ENCODE results near the gene MLYCD. TPM values are rescaled to one million over a fixed set of nuclear protein-coding genes. Genes with fewer than 3 reads are reported as not detected.
"Not testable (repeated sequence)": the region's sequence is repeated elsewhere in the genome, so short reads cannot be mapped to it uniquely, and the experiment has no call there.

The MLYCD gene
- total RNA-seq, 2 experiments from 2014 or later = 2.0 to 2.3 TPM

- intact Hi-C loops (cut with micrococcal nuclease) = no loop called here
- H3K27ac Mint-ChIP-seq = no peak overlapping the region
- DNase-seq = no peak
- no peaks in the 10 kb centered on the region for H3K36me3 Mint-ChIP-seq (ENCODE audit: low read depth)
- CTCF ChIA-PET = no interaction called here
- H3K4me1 Mint-ChIP-seq (ENCODE audit: low read depth) = peaks cover 6% of the 10 kb centered on the region
- H3K9me3 Mint-ChIP-seq = no peaks in the 10 kb centered on the region
- no peaks in the 10 kb centered on the region for H3K27me3 Mint-ChIP-seq (ENCODE audit: low read depth)
- H3K4me3 Mint-ChIP-seq = no peak overlapping the region
Measured at GRCh38 chr16:83939266-83939855, 40.4 kb downstream of the MLYCD start.

GRCh38 chr16:83940119-83940518 lies 41.2 kb downstream of the MLYCD start:
- H3K4me3 Mint-ChIP-seq = no peak overlapping the region
- H3K27me3 Mint-ChIP-seq (ENCODE audit: low read depth) = no peaks in the 10 kb centered on the region
- no peaks in the 10 kb centered on the region for H3K36me3 Mint-ChIP-seq (ENCODE audit: low read depth)
- H3K4me1 Mint-ChIP-seq (ENCODE audit: low read depth) = peaks cover 6% of the 10 kb centered on the region
- intact Hi-C loops (cut with micrococcal nuclease) = no loop called here
- H3K27ac Mint-ChIP-seq = no peak overlapping the region
- CTCF ChIA-PET = no interaction called here
- DNase-seq = no peak
- H3K9me3 Mint-ChIP-seq = no peaks in the 10 kb centered on the region

- no peaks in the 10 kb centered on the region for H3K36me3 Mint-ChIP-seq (ENCODE audit: low read depth)
- H3K4me3 Mint-ChIP-seq = no peak overlapping the region
- H3K9me3 Mint-ChIP-seq = no peaks in the 10 kb centered on the region
- H3K27ac Mint-ChIP-seq = no peak overlapping the region
- CTCF ChIA-PET = no interaction called here
- no peak for DNase-seq
- intact Hi-C loops (cut with micrococcal nuclease) = no loop called here
- no peaks in the 10 kb centered on the region for H3K27me3 Mint-ChIP-seq (ENCODE audit: low read depth)
- peaks cover 6% of the 10 kb centered on the region for H3K4me1 Mint-ChIP-seq (ENCODE audit: low read depth)
Measured at GRCh38 chr16:83940630-83941378, 41.9 kb downstream of the MLYCD start.

GRCh38 chr16:83941546-83941945 lies 42.6 kb downstream of the MLYCD start:
- intact Hi-C loops (cut with micrococcal nuclease); H3K4me1 Mint-ChIP-seq (ENCODE audit: low read depth); H3K4me3 Mint-ChIP-seq; DNase-seq; H3K9me3 Mint-ChIP-seq; CTCF ChIA-PET; H3K27ac Mint-ChIP-seq; H3K36me3 Mint-ChIP-seq (ENCODE audit: low read depth); H3K27me3 Mint-ChIP-seq (ENCODE audit: low read depth): not testable (repeated sequence)

- intact Hi-C loops (cut with micrococcal nuclease) = no loop called here
- H3K4me1 Mint-ChIP-seq (ENCODE audit: low read depth) = peaks cover 6% of the 10 kb centered on the region
- no peaks in the 10 kb centered on the region for H3K36me3 Mint-ChIP-seq (ENCODE audit: low read depth)
- no peaks in the 10 kb centered on the region for H3K9me3 Mint-ChIP-seq
- DNase-seq = no peak
- H3K27me3 Mint-ChIP-seq (ENCODE audit: low read depth) = no peaks in the 10 kb centered on the region
- H3K4me3 Mint-ChIP-seq = no peak overlapping the region
- no peak overlapping the region for H3K27ac Mint-ChIP-seq
- CTCF ChIA-PET = no interaction called here
Measured at GRCh38 chr16:83942074-83942473, 43.2 kb downstream of the MLYCD start.

- Mint-ChIP-seq H3K27ac (no peak overlapping the region), H3K4me1 (ENCODE audit: low read depth) (peaks cover 6% of the 10 kb centered on the region), H3K27me3 (ENCODE audit: low read depth) (no peaks in the 10 kb centered on the region), H3K4me3 (no peak overlapping the region), H3K9me3 (no peaks in the 10 kb centered on the region), H3K36me3 (ENCODE audit: low read depth) (no peaks in the 10 kb centered on the region)
- CTCF ChIA-PET = interaction anchor here (1.0 kb wide), 1 partner anchor 11 kb away, joined by 3 read pairs; no protein-coding TSS in a partner anchor
- intact Hi-C loops (cut with micrococcal nuclease) = no loop called here
- no peak for DNase-seq
Measured at GRCh38 chr16:83942815-83943515, 44.0 kb downstream of the MLYCD start.

- no peaks in the 10 kb centered on the region for H3K27me3 Mint-ChIP-seq (ENCODE audit: low read depth)
- intact Hi-C loops (cut with micrococcal nuclease) = no loop called here
- H3K27ac Mint-ChIP-seq = no peak overlapping the region
- CTCF ChIA-PET = interaction anchor here (0.9 to 1.1 kb wide), 3 partner anchors 11 to 17 kb away, joined by 3 read pairs; no protein-coding TSS in a partner anchor
- no peaks in the 10 kb centered on the region for H3K9me3 Mint-ChIP-seq
- no peaks in the 10 kb centered on the region for H3K36me3 Mint-ChIP-seq (ENCODE audit: low read depth)
- peaks cover 6% of the 10 kb centered on the region for H3K4me1 Mint-ChIP-seq (ENCODE audit: low read depth)
- DNase-seq = no peak
- no peak overlapping the region for H3K4me3 Mint-ChIP-seq
Measured at GRCh38 chr16:83943516-83944050, 44.7 kb downstream of the MLYCD start.

GRCh38 chr16:83945587-83945986 lies 46.7 kb downstream of the MLYCD start:
- no peaks in the 10 kb centered on the region for H3K9me3 Mint-ChIP-seq
- H3K4me3 Mint-ChIP-seq = no peak overlapping the region
- H3K27ac Mint-ChIP-seq = no peak overlapping the region
- CTCF ChIA-PET = no interaction called here
- DNase-seq = no peak
- H3K4me1 Mint-ChIP-seq (ENCODE audit: low read depth) = no peaks in the 10 kb centered on the region
- intact Hi-C loops (cut with micrococcal nuclease) = no loop called here
- H3K36me3 Mint-ChIP-seq (ENCODE audit: low read depth) = no peaks in the 10 kb centered on the region
- H3K27me3 Mint-ChIP-seq (ENCODE audit: low read depth) = no peaks in the 10 kb centered on the region

- H3K27ac Mint-ChIP-seq = no peak overlapping the region
- CTCF ChIA-PET = no interaction called here
- H3K9me3 Mint-ChIP-seq = no peaks in the 10 kb centered on the region
- no peaks in the 10 kb centered on the region for H3K36me3 Mint-ChIP-seq (ENCODE audit: low read depth)
- intact Hi-C loops (cut with micrococcal nuclease) = no loop called here
- no peak overlapping the region for H3K4me3 Mint-ChIP-seq
- no peak for DNase-seq
- H3K27me3 Mint-ChIP-seq (ENCODE audit: low read depth) = no peaks in the 10 kb centered on the region
- no peaks in the 10 kb centered on the region for H3K4me1 Mint-ChIP-seq (ENCODE audit: low read depth)
Measured at GRCh38 chr16:83946154-83946780, 47.4 kb downstream of the MLYCD start.

GRCh38 chr16:83946781-83947566 lies 48.1 kb downstream of the MLYCD start:
- Mint-ChIP-seq H3K27me3 (ENCODE audit: low read depth) (no peaks in the 10 kb centered on the region), H3K36me3 (ENCODE audit: low read depth) (no peaks in the 10 kb centered on the region), H3K9me3 (no peaks in the 10 kb centered on the region), H3K27ac (no peak overlapping the region), H3K4me3 (no peak overlapping the region), H3K4me1 (ENCODE audit: low read depth) (no peaks in the 10 kb centered on the region)
- CTCF ChIA-PET = no interaction called here
- intact Hi-C loops (cut with micrococcal nuclease) = no loop called here
- no peak for DNase-seq

- Mint-ChIP-seq H3K27me3 (ENCODE audit: low read depth) (no peaks in the 10 kb centered on the region), H3K4me3 (no peak overlapping the region), H3K36me3 (ENCODE audit: low read depth) (no peaks in the 10 kb centered on the region), H3K4me1 (ENCODE audit: low read depth) (peaks cover 5% of the 10 kb centered on the region), H3K27ac (no peak overlapping the region), H3K9me3 (no peaks in the 10 kb centered on the region)
- CTCF ChIA-PET = no interaction called here
- intact Hi-C loops (cut with micrococcal nuclease) = no loop called here
- no peak for DNase-seq
Measured at GRCh38 chr16:83947642-83948234, 48.8 kb downstream of the MLYCD start.

Data from activated naive CD4-positive, alpha-beta T cell treated with anti-CD3 and anti-CD28 coated beads for 36 hours (primary cell).